Breast epithelium (tissue), 4 donors: ENCODE measurements around the gene TREML1. TPM values are rescaled to one million over a fixed set of nuclear protein-coding genes. Genes with fewer than 3 reads are reported as not detected.

ENCODE experiments used
- DNase-seq, 2 donors: peaks; one replicate each; pipeline ENCODE4 v3.0.0-alpha.2; 2019; ENCODE audit warnings: low spot score in 2 of 2
- H3K27ac ChIP-seq, 2 donors: fragments of 200-600 bp; sonication (generic) in 1 of 2; one replicate each; pipeline ENCODE4 v1.5.1; 2016 to 2019; ENCODE audit warnings: mild to moderate bottlenecking in 1 of 2
- H3K27me3 ChIP-seq, 2 donors: fragments of 200-600 bp; sonication (generic) in 1 of 2; one replicate each; pipeline versions ENCODE4 v1.5.1 to v1.6.0; 2017 to 2019; ENCODE audit warnings: control low read depth in 1 of 2, mild to moderate bottlenecking in 1 of 2
- H3K36me3 ChIP-seq: fragments of 200-600 bp; one replicate; pipeline ENCODE4 v1.5.1; 2019
- H3K4me1 ChIP-seq, 2 donors: fragments of 200-600 bp; sonication (generic); one replicate each; pipeline ENCODE4 v1.5.1; 2016 to 2019; ENCODE audit warnings: control low read depth in 1 of 2
- H3K4me3 ChIP-seq, 3 donors: fragments of 200-600 bp; sonication (generic); 1 replicate in 2 of 3; 2 replicates in 1 of 3; pipeline ENCODE4 v1.5.1; 2016 to 2019; ENCODE audit warnings: mild to moderate bottlenecking in 3 of 3, moderate library complexity in 2 of 3
- H3K9me3 ChIP-seq, 2 donors: fragments of 200-600 bp; sonication (generic) in 1 of 2; one replicate each; pipeline ENCODE4 v1.5.1; 2016 to 2019; ENCODE audit warnings: control low read depth in 1 of 2
- POLR2A ChIP-seq: fragments of 450-650 bp; IDR thresholded peaks from one replicate; pipeline ENCODE4 v1.6.1; 2016; ENCODE audit warnings: antibody characterized with exemption, mild to moderate bottlenecking, moderate library complexity
- POLR2AphosphoS5 ChIP-seq, 3 donors: sonication (generic); formaldehyde crosslinking; IDR thresholded peaks; one replicate each; pipeline ENCODE4 v1.6.1; 2017; ENCODE audit warnings: antibody characterized with exemption in 3 of 3
- intact Hi-C: fragments of 100-400 bp; cut with DNase I; formaldehyde crosslinking; loops from one replicate; pipeline ENCODE4 v1.15.1; 2023; ENCODE audit warnings: low total_unique reads
- total RNA-seq, 3 donors: library from RNA; depleted of rRNA; stranded (reverse); fragments of >200 nt; gene quantifications; one replicate each; pipeline ENCODE4 v1.1.0, GENCODE V29; 2016
- TF ChIP-seq, protein P1 (sequence below), 3 donors: fragments of 450-650 bp; IDR thresholded peaks; one replicate each; pipeline ENCODE4 v1.5.1; 2016 to 2017; ENCODE audit warnings: antibody characterized with exemption in 3 of 3, mild to moderate bottlenecking in 3 of 3, moderate library complexity in 3 of 3

The TREML1 gene
- total RNA-seq, 3 donors from 2014 or later = 0.64 to 1.3 (median 0.98) TPM

DNA sequence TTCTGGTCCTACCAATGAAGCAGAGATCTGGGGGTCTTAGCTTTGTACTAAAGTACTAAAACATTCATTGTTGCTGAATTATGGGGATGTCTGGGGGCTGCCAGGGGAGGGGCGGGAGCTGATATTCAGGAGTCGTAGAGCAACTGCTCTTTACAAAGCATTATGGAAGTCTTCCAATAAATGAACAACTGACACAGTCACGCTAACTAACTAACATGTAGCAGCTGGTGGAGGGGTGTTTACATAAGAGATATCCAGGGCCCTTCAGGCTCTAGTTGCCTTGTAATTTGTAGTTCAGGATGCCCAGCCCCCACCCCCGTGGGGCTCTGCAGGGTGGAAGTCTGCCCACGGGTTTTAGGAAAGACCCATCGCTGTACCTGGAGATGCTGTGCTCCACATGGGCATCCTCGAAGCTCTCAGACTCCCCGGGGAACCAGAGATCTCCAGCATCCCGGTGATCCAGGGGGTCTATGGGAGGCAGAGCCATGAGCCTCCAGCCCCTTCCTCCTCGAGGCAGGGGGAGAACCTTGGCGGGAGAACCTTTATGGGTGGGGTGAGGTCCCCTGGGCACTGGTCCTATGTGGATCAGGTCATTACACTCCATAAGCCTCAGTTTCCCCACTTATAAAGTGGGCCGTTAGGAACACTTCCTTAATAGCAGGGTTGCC, 5.4 kb upstream of the TREML1 start:
- no peak overlapping the region for H3K4me3 ChIP-seq
- no peaks in the 10 kb centered on the region for H3K36me3 ChIP-seq
- TF ChIP-seq POLR2A = no peak
- no peak for TF ChIP-seq POLR2AphosphoS5 (IDR thresholded peaks at IDR 0.05)
- TF ChIP-seq, protein P1, sequence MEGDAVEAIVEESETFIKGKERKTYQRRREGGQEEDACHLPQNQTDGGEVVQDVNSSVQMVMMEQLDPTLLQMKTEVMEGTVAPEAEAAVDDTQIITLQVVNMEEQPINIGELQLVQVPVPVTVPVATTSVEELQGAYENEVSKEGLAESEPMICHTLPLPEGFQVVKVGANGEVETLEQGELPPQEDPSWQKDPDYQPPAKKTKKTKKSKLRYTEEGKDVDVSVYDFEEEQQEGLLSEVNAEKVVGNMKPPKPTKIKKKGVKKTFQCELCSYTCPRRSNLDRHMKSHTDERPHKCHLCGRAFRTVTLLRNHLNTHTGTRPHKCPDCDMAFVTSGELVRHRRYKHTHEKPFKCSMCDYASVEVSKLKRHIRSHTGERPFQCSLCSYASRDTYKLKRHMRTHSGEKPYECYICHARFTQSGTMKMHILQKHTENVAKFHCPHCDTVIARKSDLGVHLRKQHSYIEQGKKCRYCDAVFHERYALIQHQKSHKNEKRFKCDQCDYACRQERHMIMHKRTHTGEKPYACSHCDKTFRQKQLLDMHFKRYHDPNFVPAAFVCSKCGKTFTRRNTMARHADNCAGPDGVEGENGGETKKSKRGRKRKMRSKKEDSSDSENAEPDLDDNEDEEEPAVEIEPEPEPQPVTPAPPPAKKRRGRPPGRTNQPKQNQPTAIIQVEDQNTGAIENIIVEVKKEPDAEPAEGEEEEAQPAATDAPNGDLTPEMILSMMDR (IDR thresholded peaks at IDR 0.05) = no peak
- H3K27ac ChIP-seq = no peak overlapping the region
- no peaks in the 10 kb centered on the region for H3K9me3 ChIP-seq
- intact Hi-C loops = no loop called here
- no peaks in the 10 kb centered on the region for H3K4me1 ChIP-seq
- no peak for DNase-seq
- H3K27me3 ChIP-seq = peaks cover 0 to 4% of the 10 kb centered on the region in 2 donors

DNA sequence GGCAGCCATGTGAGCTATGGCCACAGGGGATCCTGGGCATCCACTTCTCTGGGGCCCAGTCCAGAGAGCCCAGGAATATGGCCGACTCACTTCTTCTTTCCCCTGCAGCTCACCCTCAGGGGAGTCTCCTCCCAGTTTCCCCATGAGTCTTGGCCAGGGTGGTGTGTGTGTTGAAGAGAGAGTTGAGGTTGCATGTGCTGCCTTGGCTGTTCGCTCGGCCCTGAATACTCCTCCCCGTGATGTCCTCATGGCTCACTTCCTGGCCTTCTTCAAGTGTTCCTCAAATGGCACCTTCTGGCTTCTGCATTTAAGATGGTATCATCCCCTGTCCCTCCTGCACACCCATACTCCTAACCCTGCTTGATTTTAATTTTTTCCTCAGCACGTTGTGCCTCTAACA, 3.2 kb upstream of the TREML1 start:
- DNase-seq = no peak
- no peak overlapping the region for H3K27ac ChIP-seq

GRCh38 chr6:41156771-41157170, 2.6 kb upstream of the TREML1 start:
- H3K27ac ChIP-seq = no peak overlapping the region

More for the DNA sequence above, 3.2 kb upstream of the TREML1 start:
- Histone ChIP-seq H3K4me1 (no peaks in the 10 kb centered on the region), H3K36me3 (no peaks in the 10 kb centered on the region), H3K27me3 (peaks cover 0 to 4% of the 10 kb centered on the region in 2 donors), H3K4me3 (no peak overlapping the region), H3K9me3 (no peaks in the 10 kb centered on the region)
- TF ChIP-seq, protein P1 (IDR thresholded peaks at IDR 0.05) = no peak
- TF ChIP-seq POLR2A = no peak
- TF ChIP-seq POLR2AphosphoS5 (IDR thresholded peaks at IDR 0.05) = no peak
- intact Hi-C loops = no loop called here

GRCh38 chr6:41156001-41156400, 1.9 kb upstream of the TREML1 start:
- Histone ChIP-seq H3K27me3 (peaks cover 0 to 4% of the 10 kb centered on the region in 2 donors), H3K36me3 (no peaks in the 10 kb centered on the region), H3K9me3 (no peaks in the 10 kb centered on the region), H3K27ac (no peak overlapping the region), H3K4me3 (no peak overlapping the region), H3K4me1 (no peaks in the 10 kb centered on the region)
- TF ChIP-seq POLR2AphosphoS5 (IDR thresholded peaks at IDR 0.05) (no peak), POLR2A (no peak)
- TF ChIP-seq, protein P1 (IDR thresholded peaks at IDR 0.05) = no peak
- intact Hi-C loops = no loop called here
- DNase-seq = no peak

More at GRCh38 chr6:41156771-41157170, 2.6 kb upstream of the TREML1 start:
- peaks cover 0 to 4% of the 10 kb centered on the region in 2 donors for H3K27me3 ChIP-seq
- DNase-seq = no peak
- intact Hi-C loops = no loop called here
- H3K36me3 ChIP-seq = no peaks in the 10 kb centered on the region
- H3K4me3 ChIP-seq = no peak overlapping the region
- TF ChIP-seq, protein P1 (IDR thresholded peaks at IDR 0.05) = no peak
- TF ChIP-seq POLR2AphosphoS5 (IDR thresholded peaks at IDR 0.05) (no peak), POLR2A (no peak)
- H3K4me1 ChIP-seq = no peaks in the 10 kb centered on the region
- H3K9me3 ChIP-seq = no peaks in the 10 kb centered on the region

DNA sequence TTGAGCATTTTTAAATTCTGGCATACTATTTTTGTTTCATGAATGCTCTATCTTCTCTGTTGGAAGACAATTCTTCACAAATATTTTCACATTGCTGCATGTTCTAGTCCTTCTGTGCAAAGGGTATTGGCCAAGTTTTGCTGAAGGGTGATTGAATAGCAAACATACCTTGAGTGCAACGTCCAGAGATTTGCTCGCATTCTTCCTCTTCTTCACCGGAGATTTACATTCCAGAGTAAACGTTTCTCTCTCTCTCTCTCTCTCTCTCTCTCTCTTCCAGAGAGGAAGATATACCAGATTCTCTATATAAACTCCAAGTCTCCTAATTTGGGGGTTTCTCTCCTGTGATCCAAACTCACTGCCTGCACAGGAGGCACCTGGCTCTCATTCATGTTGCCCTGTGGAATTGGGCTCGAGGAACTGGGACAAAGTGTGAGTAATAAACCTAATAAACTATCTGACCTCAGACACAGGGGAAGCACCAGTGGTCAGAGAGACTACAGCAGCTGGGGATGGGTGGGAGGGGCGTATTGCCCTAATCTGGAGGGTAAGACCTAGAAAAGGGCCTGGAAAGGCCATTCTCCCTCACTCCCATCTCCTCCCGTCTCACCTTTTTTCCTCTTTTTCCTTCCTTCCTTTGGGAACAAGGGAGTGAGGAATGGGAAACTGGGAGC, 1.1 kb upstream of the TREML1 start:
- Histone ChIP-seq H3K9me3 (no peaks in the 10 kb centered on the region), H3K27me3 (peaks cover 0 to 4% of the 10 kb centered on the region in 2 donors), H3K27ac (no peak overlapping the region), H3K4me1 (no peaks in the 10 kb centered on the region), H3K36me3 (no peaks in the 10 kb centered on the region), H3K4me3 (no peak overlapping the region)
- intact Hi-C loops = no loop called here
- no peak for TF ChIP-seq POLR2A
- TF ChIP-seq, protein P1 (IDR thresholded peaks at IDR 0.05) = no peak
- no peak for TF ChIP-seq POLR2AphosphoS5 (IDR thresholded peaks at IDR 0.05)
- no peak for DNase-seq
